Stimulated activated CD4-positive, alpha-beta T cell treated with anti-CD3 and anti-CD28 coated beads, Interleukin-12 subunit alpha, Interleukin-12 subunit beta, amount 100 ng/mL, for 4 hours (primary cell): ENCODE data around the gene NTRK3.

Experiments
- DNase-seq: peaks from one replicate; pipeline ENCODE4 v3.0.0-alpha.2; 2020

NTRK3 gene

GRCh38 chr15:88177451-88177850 is 79.1 kb downstream of the NTRK3 start:
- DNase-seq = no peak

GRCh38 chr15:88174571-88174970 is 82.0 kb downstream of the NTRK3 start:
- DNase-seq = no peak

- DNase-seq = no peak
Observed at GRCh38 chr15:88166082-88166993, 90.2 kb downstream of the NTRK3 start.

GRCh38 chr15:88161636-88162035 is 94.9 kb downstream of the NTRK3 start:
- DNase-seq = no peak

- DNase-seq = no peak
Observed at GRCh38 chr15:88155310-88155709, 101.2 kb downstream of the NTRK3 start.

GRCh38 chr15:88152672-88153071 is 103.9 kb downstream of the NTRK3 start:
- DNase-seq = no peak

- no peak for DNase-seq
Observed at GRCh38 chr15:88147760-88148159, 108.8 kb downstream of the NTRK3 start.

GRCh38 chr15:88144921-88145653 is 111.5 kb downstream of the NTRK3 start:
- no peak for DNase-seq

- DNase-seq = no peak
Observed at GRCh38 chr15:88142121-88142520, 114.4 kb downstream of the NTRK3 start.

- no peak for DNase-seq
Observed at GRCh38 chr15:88141269-88141889, 115.2 kb downstream of the NTRK3 start.

GRCh38 chr15:88140398-88140797 is 116.1 kb downstream of the NTRK3 start:
- DNase-seq = no peak

- DNase-seq = no peak
Observed at GRCh38 chr15:88139936-88140335, 116.6 kb downstream of the NTRK3 start.

GRCh38 chr15:88133795-88134194 is 122.7 kb downstream of the NTRK3 start:
- DNase-seq = no peak

GRCh38 chr15:88132499-88132898 is 124.0 kb downstream of the NTRK3 start:
- no peak for DNase-seq

- DNase-seq = no peak
Observed at GRCh38 chr15:88131937-88132336, 124.6 kb downstream of the NTRK3 start.

GRCh38 chr15:88127432-88127790 is 129.1 kb downstream of the NTRK3 start:
- no peak for DNase-seq

GRCh38 chr15:88126695-88127431 is 129.7 kb downstream of the NTRK3 start:
- no peak for DNase-seq

GRCh38 chr15:88125576-88125975 is 131.0 kb downstream of the NTRK3 start:
- no peak for DNase-seq

GRCh38 chr15:88124199-88124598 is 132.3 kb downstream of the NTRK3 start:
- DNase-seq = no peak

- no peak for DNase-seq
Observed at GRCh38 chr15:88121968-88122530, 134.5 kb downstream of the NTRK3 start.

GRCh38 chr15:88120026-88120425 is 136.5 kb downstream of the NTRK3 start:
- DNase-seq = no peak

GRCh38 chr15:88118741-88119140 is 137.8 kb downstream of the NTRK3 start:
- DNase-seq = no peak

GRCh38 chr15:88118035-88118434 is 138.5 kb downstream of the NTRK3 start:
- DNase-seq = no peak
